EL (cell line): Measurements from ENCODE around the gene CALML3.

Source experiments
- DNase-seq: peaks from one replicate; pipeline ENCODE4 v3.0.0-alpha.2; 2016

Gene CALML3

DNA sequence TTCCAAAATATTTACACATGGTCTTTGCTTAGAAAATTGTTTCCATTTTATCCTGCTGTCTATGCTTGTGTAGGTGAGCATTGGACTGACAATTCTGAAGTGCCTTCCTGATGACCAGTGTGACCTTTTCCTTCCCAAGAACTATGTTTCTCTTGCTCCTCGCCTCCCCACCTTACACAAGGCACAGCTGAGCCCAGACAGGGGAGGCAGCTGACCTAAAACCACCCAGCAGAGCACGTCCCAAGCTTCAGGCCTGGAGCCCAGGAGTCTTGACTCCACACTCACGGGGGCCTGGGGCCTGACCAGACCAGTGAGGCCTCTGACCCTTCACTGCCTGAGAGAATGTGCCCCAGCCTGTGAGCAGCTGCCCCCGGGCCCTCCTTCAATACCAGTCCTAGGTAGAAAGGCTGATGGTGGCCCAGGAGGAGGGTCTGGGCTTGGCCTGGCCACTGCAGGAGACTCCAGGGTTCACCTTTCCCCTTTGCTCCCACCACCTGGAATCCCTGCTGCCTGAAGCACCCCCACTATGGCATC, 32.4 kb upstream of the CALML3 start:
- no peak for DNase-seq

- no peak for DNase-seq
These were observed 31.7 kb upstream of the CALML3 start for GRCh38 chr10:5492929-5493576.

GRCh38 chr10:5493691-5494090, 31.1 kb upstream of the CALML3 start:
- no peak for DNase-seq

GRCh38 chr10:5494611-5495010, 30.1 kb upstream of the CALML3 start:
- DNase-seq = no peak

DNA sequence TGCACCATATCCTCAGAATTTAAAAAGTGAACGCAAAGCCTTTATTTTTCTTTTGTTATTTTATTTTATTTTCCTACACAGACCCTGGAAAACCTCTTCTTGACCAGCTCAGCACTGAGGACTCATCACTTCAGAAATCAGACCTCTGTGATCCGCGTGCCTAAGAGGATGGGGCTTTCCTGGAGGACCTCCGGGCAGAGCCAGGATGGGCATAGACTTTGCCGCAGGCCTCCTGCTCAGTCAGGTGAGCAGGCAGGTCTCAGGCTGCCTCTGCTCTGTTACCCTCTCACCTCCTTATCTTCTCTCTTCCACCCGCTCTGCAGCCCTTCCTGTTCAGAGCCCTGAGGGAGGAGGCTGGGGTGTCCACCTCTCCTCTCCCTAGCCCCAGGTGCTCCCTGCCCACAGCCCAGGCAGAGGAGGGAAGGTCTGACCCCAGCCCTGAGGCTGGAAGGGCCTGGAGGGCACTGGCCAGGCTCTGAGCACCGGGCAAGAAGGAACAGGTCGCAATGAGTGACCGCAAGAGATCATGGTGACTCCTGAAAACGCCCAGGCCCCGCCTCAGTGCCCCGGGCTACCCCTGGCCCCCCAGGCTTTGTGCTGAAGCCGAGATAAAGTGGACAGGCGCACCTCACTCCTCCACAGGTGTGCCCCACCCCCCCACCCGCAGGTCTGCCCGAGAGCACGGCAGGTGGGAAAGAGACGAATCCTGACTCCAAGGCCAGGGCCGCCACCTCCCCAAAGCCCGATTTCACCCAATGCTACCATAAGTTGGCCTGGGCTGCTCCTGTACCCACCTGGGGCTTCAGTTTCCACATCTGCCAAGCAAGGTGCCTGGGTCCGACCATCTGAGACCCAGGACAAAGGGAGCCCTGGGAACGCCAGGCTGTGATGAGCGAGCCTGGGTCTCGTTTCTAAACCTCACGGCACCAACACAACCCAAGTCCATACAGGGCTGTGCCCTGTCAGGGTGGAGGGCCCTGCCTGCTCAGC, 28.2 kb upstream of the CALML3 start:
- DNase-seq = no peak

GRCh38 chr10:5497289-5497688, 27.5 kb upstream of the CALML3 start:
- no peak for DNase-seq

DNA sequence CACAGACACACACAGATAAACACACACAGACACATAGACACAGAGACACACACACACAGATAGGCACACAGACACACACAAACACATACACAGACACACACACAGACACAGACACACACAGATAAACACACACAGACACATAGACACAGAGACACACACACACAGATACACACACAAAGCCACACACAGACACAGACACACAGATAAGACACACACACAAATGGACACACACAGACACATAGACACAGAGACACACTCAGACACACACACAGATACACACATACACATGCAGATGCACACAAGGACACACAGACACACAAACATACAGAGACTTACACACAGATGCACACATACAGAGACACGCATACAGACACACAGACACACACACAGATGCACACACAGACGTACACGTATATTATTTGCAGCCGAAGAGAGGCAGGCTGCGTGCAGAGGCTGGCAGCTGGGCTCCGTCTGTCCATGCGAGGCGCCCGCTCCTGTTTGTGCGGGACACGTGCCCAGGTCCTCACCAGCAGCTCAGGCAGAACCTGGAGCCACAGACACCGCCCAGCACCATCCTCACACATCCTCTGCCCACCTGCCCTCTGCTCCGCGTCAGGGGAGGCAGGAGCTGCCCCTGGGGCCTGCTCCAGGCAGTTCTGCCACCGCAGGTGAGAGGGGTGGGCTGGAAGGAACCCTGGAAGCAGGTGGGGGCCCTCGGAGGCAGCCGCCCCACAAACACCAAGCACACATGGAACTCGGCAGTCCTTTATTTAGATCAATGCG, 26.6 kb upstream of the CALML3 start:
- DNase-seq = no peak

DNA sequence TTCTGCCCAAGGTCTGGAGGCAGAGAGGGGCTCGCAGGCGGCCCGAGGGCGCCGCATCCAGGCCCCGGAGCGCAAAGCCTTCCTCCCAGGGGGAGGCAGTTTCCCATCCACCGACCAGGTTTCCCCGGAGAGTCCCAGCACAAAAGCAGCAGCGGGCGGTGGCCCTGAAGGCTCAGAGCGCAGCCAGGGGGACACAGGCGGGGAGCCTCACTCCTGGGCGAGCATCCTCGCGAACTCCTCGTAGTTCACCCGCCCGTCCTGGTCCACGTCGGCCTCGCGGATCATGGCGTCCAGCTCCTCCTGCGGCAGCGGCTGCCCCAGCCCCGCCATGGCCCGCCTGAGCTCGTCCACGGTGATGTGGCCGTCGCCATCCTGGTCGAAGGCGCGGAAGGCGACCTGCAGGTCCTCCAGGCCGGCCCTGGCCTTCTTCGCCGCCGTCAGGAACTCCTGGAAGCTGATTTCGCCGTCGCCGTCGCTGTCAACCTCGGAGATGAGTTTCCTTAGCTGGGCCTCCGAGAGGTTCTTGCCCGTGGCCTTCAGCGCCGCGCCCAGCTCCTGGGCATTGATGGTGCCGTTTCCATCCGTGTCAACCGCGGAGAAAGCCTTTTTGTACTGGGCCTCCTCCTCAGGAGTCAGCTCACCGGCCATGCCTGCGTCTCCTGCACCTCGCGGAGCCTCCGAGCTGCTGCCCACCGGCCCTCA, 25.8 kb upstream of the CALML3 start:
- no peak for DNase-seq

DNA sequence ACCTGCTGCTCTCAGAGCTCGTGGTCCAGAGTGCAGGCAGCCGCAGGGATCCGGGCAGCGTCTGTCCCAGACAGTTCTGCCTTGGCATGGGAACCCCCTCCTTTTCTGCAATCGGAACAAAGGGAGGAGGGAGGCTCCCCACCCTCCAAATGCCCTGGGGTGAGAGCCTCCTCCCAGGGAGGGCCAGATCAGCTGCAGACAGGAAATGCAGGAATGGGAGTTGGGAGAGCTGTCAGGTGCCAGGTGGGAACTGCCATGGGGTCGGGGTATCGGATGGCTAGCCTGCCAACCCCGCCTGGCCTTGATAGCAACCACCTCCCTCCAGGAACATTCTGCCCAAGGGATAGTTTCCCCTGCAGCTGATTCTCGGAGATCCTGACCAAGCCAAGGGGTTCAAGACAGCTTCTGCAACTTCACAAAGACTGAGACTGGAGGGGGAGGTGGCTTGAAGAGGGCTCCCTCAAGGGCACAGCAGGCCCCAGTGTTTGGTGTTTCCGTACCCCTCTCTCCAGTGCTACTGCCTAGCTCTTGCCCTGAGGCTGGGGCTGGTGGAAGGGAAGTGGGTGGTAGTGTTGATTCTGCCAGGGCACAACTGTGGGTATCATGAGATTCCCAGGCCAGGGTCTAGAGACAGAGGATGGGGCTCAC, 25.1 kb upstream of the CALML3 start, which contains the start of gene CALML5:
Gene CALML5 (minus strand): TSS at position 78 of the 648 bp plus-strand sequence. CDS start 132 bp downstream, outside the sequence.
- no peak for DNase-seq

DNA sequence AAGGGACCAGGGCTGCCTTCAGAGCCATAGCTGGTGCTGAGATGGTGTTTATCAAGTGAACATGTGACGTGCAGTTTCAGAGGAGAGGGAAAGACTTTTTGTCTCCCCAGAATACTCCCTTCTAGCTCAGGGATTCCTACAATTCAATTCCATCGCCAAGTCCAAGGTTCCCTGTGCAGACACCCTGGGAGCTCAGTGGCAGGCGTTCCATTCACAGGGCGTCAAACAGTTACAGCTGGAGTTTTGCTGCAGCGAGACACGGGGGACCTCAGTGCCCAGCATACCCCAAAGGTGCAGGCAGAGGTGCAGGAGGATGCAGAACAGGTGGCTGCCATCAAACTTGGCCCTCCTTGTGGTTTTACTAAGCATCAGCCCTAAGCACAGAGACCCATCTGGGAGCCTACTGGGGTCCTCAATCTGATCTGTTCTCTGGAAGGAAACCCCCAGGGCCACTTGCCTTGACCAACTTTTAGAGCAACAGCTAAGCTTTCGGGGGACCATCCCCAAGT, 24.5 kb upstream of the CALML3 start:
- no peak for DNase-seq

GRCh38 chr10:5500910-5501309, 23.9 kb upstream of the CALML3 start:
- no peak for DNase-seq

DNA sequence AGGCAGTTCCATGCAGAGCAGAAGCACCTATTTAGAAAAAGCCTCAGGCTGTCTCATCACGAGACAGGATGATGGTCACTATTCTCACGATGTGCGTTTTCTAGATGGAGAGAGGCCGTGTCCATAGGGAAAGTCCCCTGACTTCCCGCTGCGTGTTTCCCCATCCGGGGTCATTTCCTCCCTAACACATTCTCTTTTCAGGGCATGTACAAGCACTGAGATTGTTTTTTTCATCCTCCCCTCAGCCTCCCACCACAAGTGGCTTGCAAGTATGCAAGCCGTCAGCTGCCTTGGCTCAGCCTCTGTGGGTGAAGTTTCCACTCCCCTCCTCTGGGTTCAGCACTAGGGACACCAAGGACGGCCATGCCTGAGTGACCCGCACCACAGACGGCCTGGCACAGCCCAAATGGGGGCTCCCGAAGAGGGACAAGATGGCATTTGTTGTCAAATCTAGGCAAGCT, 22.7 kb upstream of the CALML3 start:
- no peak for DNase-seq

- DNase-seq = no peak
These were observed 21.9 kb upstream of the CALML3 start for GRCh38 chr10:5502571-5503476.

- DNase-seq = no peak
These were observed 21.3 kb upstream of the CALML3 start for GRCh38 chr10:5503477-5503835.

DNA sequence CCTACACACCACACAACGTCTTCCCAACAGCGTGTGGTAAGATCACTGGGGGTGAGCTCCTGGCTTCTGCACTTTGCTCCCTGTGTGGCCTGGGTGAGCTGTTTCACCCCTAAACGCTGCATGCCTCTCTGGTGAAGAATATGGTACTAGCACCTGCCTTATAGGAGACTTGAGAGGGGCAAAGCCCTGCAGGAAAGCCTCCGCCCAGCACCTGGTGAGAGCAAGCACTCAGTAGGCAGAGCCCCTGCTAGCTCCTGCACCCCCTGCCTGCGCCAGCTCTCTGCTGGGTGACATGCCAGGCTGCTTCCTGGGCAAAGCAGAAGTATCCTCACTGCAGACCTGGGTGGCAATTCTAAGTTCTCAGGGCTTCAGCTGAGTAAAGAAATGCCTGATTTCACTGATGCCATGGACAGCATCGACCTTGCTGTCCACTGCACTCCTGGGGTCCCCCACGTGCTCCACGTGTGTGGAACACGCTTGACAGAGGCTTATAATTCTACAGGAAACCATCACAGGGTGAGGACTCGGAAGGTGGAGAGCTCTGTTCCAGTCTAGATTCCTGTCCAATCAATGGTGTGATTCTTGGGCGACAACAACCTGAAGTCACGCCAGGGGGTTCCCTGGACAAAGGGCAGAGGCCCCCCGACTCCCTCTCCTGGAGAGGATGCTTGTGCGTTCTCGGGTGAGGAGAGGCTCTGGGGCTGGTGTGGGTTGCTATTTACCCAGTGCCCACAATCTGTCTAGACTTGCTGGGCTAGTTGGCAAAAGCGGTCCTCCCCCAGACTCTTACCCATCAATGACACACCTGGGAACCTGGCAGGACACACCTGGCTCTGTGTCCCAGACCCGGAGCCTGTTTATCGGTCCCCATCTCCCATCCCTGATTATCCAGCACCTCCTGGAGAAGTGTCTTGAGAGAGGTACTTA, 20.4 kb upstream of the CALML3 start:
- no peak for DNase-seq

DNA sequence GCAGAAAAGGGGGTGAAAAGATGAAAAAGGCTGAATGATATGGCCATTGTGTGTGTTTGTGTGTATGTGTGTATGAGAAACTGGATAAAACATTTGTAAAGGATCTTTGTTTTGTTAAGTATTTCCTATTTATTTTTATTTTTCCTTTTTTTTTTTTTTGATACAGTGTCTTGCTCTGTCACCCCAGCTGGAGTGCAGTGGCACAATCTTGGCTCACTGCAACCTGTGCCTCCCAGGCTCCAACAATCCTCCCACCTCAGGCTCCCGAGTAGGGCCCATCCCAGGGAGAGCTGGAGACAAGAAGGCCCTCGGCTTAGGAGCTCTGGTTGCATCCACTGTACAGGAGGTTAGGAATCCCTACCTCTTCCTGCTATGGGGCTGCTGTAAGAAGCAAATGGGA, 18.5 kb upstream of the CALML3 start:
- DNase-seq = no peak

DNA sequence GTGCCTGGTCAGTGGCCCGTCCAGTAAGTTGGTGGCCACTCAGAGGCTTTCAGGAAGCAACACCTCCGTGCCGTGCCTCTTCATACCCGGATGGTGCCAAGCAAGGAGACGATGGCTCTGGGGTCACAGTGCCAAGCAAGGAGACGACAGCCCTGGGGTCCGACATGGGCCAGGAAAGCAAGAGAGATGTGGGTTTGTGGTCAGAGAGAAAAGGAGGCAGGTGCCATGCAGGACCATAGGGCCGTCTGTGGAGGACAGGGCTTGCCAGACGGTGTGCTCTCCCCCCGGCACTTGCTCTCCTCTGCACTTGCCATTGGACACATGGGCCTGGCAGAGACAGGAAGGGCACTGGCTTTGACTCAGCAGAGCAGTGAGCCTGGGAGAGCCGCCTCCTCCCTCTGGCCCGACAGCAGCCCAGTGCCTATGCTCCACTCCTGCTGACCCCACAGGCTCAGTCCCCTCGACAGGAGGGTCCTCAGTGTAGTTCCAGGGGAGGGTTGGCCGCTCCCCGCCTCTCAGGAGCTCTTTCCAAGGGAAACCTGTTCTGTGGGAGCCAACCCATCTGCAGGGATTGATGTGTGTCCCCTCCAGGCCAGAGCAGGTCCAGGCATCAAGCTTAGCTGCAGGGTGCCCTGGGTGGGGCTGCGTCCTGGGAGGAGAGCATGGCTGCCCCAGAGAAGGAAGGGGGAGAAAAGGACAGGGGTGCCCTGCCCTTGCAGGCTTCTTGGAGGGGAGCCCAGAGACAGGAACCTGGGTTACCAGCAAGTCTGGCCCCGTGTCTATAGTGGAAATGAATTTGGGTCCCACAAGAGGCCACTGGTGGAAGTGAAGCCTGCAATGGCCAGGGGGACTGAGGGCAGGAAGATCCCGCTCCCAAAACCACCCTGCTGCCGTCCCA, 17.8 kb upstream of the CALML3 start:
- no peak for DNase-seq

GRCh38 chr10:5507649-5508131, 17.1 kb upstream of the CALML3 start:
- DNase-seq = no peak
